Liver (tissue), 9 donors: ENCODE data around the gene CPED1. TPM values are rescaled to one million over a fixed set of nuclear protein-coding genes. Genes with fewer than 3 reads are reported as not detected.

Source experiments
- DNase-seq: peaks from one replicate; pipeline ENCODE4 v3.0.0-alpha.2; 2017; ENCODE audit warnings: low spot score
- H3K27ac ChIP-seq, 2 donors: one replicate each; pipeline ENCODE4 v1.7.0; 2013; ENCODE audit warnings: inconsistent platforms in 2 of 2, low read length in 2 of 2, control low read depth in 1 of 2, low read depth in 1 of 2, mild to moderate bottlenecking in 1 of 2
- H3K27me3 ChIP-seq, 4 donors: one replicate each; pipeline versions ENCODE4 v1.6.1 to v1.7.0; 2013; ENCODE audit warnings: low read length in 3 of 4, inconsistent platforms in 1 of 4, mild to moderate bottlenecking in 1 of 4, moderate library complexity in 1 of 4; ENCODE audit not compliant: control insufficient read depth in 4 of 4, insufficient read depth in 4 of 4
- H3K36me3 ChIP-seq, 4 donors: one replicate each; pipeline versions ENCODE4 v1.6.1 to v1.7.0; 2013; ENCODE audit warnings: low read length in 3 of 4, mild to moderate bottlenecking in 3 of 4, low read depth in 1 of 4, moderate library complexity in 1 of 4; ENCODE audit not compliant: control insufficient read depth in 4 of 4, insufficient read depth in 3 of 4
- H3K4me1 ChIP-seq, 4 donors: one replicate each; pipeline versions ENCODE4 v1.6.1 to v1.7.0; 2013; ENCODE audit warnings: low read length in 3 of 4, mild to moderate bottlenecking in 3 of 4, moderate library complexity in 1 of 4; ENCODE audit not compliant: control insufficient read depth in 4 of 4, insufficient read depth in 4 of 4
- H3K4me3 ChIP-seq, 3 donors: one replicate each; pipeline versions ENCODE4 v1.6.1 to v1.7.0; 2013; ENCODE audit warnings: low read length in 3 of 3, control low read depth in 1 of 3, low read depth in 1 of 3, mild to moderate bottlenecking in 1 of 3
- H3K9ac ChIP-seq, 2 donors: one replicate each; pipeline ENCODE4 v1.7.0; 2013; ENCODE audit warnings: low read length in 2 of 2, mild to moderate bottlenecking in 2 of 2, moderate library complexity in 2 of 2, control low read depth in 1 of 2, low read depth in 1 of 2
- H3K9me3 ChIP-seq, 4 donors: one replicate each; pipeline versions ENCODE4 v1.6.1 to v1.7.0; 2013; ENCODE audit warnings: low read length in 3 of 4; ENCODE audit not compliant: control insufficient read depth in 4 of 4
- ATF3 ChIP-seq: IDR thresholded peaks from 2 replicates; pipeline ENCODE4 v1.6.1; 2016; ENCODE audit warnings: antibody characterized with exemption
- CTCF ChIP-seq: fragments of 150-350 bp; IDR thresholded peaks from 2 replicates; pipeline ENCODE4 v1.5.1; 2017; ENCODE audit warnings: improper control_type of control experiment, low read depth, low read length; ENCODE audit not compliant: missing input control
- EGR1 ChIP-seq, 2 donors: IDR thresholded peaks; 2 replicates each; pipeline ENCODE4 v1.6.1; 2016 to 2018; ENCODE audit warnings: antibody characterized with exemption in 2 of 2, low read depth in 2 of 2
- FOXA1 ChIP-seq: IDR thresholded peaks from 2 replicates; pipeline ENCODE4 v1.6.1; 2016; ENCODE audit warnings: antibody characterized with exemption
- FOXA2 ChIP-seq: IDR thresholded peaks from 2 replicates; pipeline ENCODE4 v1.6.1; 2016; ENCODE audit warnings: antibody characterized with exemption
- GABPA ChIP-seq, 2 donors: IDR thresholded peaks in 1 of 2; conservative IDR thresholded peaks in 1 of 2; 2 replicates each; pipeline ENCODE4 v1.6.1; 2016; ENCODE audit warnings: antibody characterized with exemption in 2 of 2, mild to moderate bottlenecking in 1 of 2, moderate library complexity in 1 of 2
- HNF4A ChIP-seq, 2 donors: conservative IDR thresholded peaks; 2 replicates each; pipeline ENCODE4 v1.6.1; 2016; ENCODE audit warnings: antibody characterized with exemption in 2 of 2, mild to moderate bottlenecking in 2 of 2
- HNF4G ChIP-seq: IDR thresholded peaks from 2 replicates; pipeline ENCODE4 v1.6.1; 2016; ENCODE audit warnings: antibody characterized with exemption
- JUND ChIP-seq, 2 donors: IDR thresholded peaks; 2 replicates each; pipeline ENCODE4 v1.6.1; 2016; ENCODE audit warnings: antibody characterized with exemption in 2 of 2
- MAX ChIP-seq: IDR thresholded peaks from 2 replicates; pipeline ENCODE4 v1.6.1; 2016; ENCODE audit warnings: antibody characterized with exemption
- NR2F2 ChIP-seq: IDR thresholded peaks from 2 replicates; pipeline ENCODE4 v1.6.1; 2016; ENCODE audit warnings: antibody characterized with exemption
- RAD21 ChIP-seq, 2 donors: IDR thresholded peaks; 2 replicates each; pipeline ENCODE4 v1.6.1; 2016; ENCODE audit warnings: antibody characterized with exemption in 2 of 2, mild to moderate bottlenecking in 2 of 2
- REST ChIP-seq: IDR thresholded peaks from 2 replicates; pipeline ENCODE4 v1.6.1; 2016; ENCODE audit warnings: antibody characterized with exemption, mild to moderate bottlenecking
- RXRA ChIP-seq, 2 donors: IDR thresholded peaks; 2 replicates each; pipeline ENCODE4 v1.6.1; 2017 to 2018; ENCODE audit warnings: antibody characterized with exemption in 2 of 2, mild to moderate bottlenecking in 1 of 2
- SP1 ChIP-seq: IDR thresholded peaks from 2 replicates; pipeline ENCODE4 v1.6.1; 2018; ENCODE audit warnings: antibody characterized with exemption, mild to moderate bottlenecking
- TAF1 ChIP-seq: conservative IDR thresholded peaks from 2 replicates; pipeline ENCODE4 v1.6.1; 2016; ENCODE audit warnings: antibody characterized with exemption, mild to moderate bottlenecking
- YY1 ChIP-seq: IDR thresholded peaks from 2 replicates; pipeline ENCODE4 v1.6.1; 2016; ENCODE audit warnings: antibody characterized with exemption, mild to moderate bottlenecking
- ZBTB33 ChIP-seq: IDR thresholded peaks from 2 replicates; pipeline ENCODE4 v1.6.1; 2016; ENCODE audit warnings: antibody characterized with exemption
- WGBS: extraction: QIAGEN DNeasy Blood & Tissue Kit; methylation state at CpG from one replicate; pipeline ENCODE4 v1.1.7; 2013; 5-methylcytosine and 5-hydroxymethylcytosine counted together
- polyA plus RNA-seq, 2 donors: library from polyadenylated mRNA; stranded (reverse) in 1 of 2; unstranded in 1 of 2; fragments of 200-250 nt in 1 of 2; fragments of >200 nt in 1 of 2; fragmentation: Nextera tagmentation in 1 of 2; extraction: Ambion mirVana in 1 of 2; gene quantifications; one replicate each; pipeline versions ENCODE4 v1.2.1 to v1.2.3, GENCODE V29; 2013 to 2015
- total RNA-seq, 2 donors: library from RNA; depleted of rRNA; stranded (reverse); fragments of >200 nt; gene quantifications; one replicate each; pipeline ENCODE4 v1.2.3, GENCODE V29; 2014
- donor health status: healthy.
- donor health status: healthy.
- donor health status: healthy.
- donor health status: healthy.
- donor health status: healthy.

CPED1 gene
- total and polyA plus RNA-seq, 4 donors, result 8.5 to 58.0 (median 14.6) TPM

- H3K4me1 ChIP-seq, result peaks cover 0 to 15% (median 11%) of the 10 kb centered on the region in 4 donors
- H3K4me3 ChIP-seq, result no peak overlapping the region
- H3K36me3 ChIP-seq, result peaks cover 0 to 3% (median 3%) of the 10 kb centered on the region in 4 donors
- peak overlapping the region in 1 of 2 donors; percentile 37 for H3K27ac ChIP-seq
- H3K9ac ChIP-seq, result no peak overlapping the region
- TF ChIP-seq HNF4A (conservative IDR thresholded peaks at IDR 0.05) (no peak), FOXA1 (no peak)
- no peaks in the 10 kb centered on the region for H3K27me3 ChIP-seq
- H3K9me3 ChIP-seq, result no peaks in the 10 kb centered on the region
- DNase-seq, result no peak
- 62% methylated on average over 2 of the region's 2 CpGs for WGBS
Measured at GRCh38 chr7:121274467-121274866, 286.0 kb downstream of the CPED1 start.

- Histone ChIP-seq H3K4me3 (no peak overlapping the region), H3K27ac (peak overlapping the region; percentile 37 to 48), H3K36me3 (peaks cover 0 to 7% (median 2%) of the 10 kb centered on the region in 4 donors), H3K4me1 (peaks cover 0 to 15% (median 11%) of the 10 kb centered on the region in 4 donors), H3K9me3 (no peaks in the 10 kb centered on the region), H3K27me3 (no peaks in the 10 kb centered on the region), H3K9ac (no peak overlapping the region)
- TF ChIP-seq ZBTB33 (peak; percentile 42), REST (peak; percentile 57), FOXA1 (peak; percentile 95), RXRA (IDR thresholded peaks at IDR 0.05) (peak; percentile 25 to 67), EGR1 (IDR thresholded peaks at IDR 0.05; ENCODE audit: low read depth in 2 of 2) (peak in 1 of 2 donors; percentile 69), CTCF (no peak), FOXA2 (peak; percentile 98), GABPA (IDR thresholded peaks at IDR 0.05 in 1 of 2, conservative IDR thresholded peaks at IDR 0.05 in 1 of 2) (peak in 1 of 2 donors; percentile 25), YY1 (peak; percentile 62), JUND (IDR thresholded peaks at IDR 0.05) (peak in 1 of 2 donors; percentile 73), SP1 (peak; percentile 30), ATF3 (peak; percentile 30), NR2F2 (no peak), MAX (peak; percentile 55), RAD21 (IDR thresholded peaks at IDR 0.05) (peak; percentile 47 to 49), TAF1 (no peak), HNF4A (conservative IDR thresholded peaks at IDR 0.05) (peak; percentile 35 to 73), HNF4G (no peak)
- DNase-seq, result no peak
- 34% methylated on average over 3 of the region's 3 CpGs for WGBS
Measured at GRCh38 chr7:121275204-121275603, 286.7 kb downstream of the CPED1 start.
